ENCODE results near the gene RHCE. TPM values are rescaled to one million over a fixed set of nuclear protein-coding genes. Genes with fewer than 3 reads are reported as not detected.

Gene RHCE
- total and polyA plus RNA-seq, 2 experiments from 2014 or later, result 0.15 to 0.17 TPM

DNA sequence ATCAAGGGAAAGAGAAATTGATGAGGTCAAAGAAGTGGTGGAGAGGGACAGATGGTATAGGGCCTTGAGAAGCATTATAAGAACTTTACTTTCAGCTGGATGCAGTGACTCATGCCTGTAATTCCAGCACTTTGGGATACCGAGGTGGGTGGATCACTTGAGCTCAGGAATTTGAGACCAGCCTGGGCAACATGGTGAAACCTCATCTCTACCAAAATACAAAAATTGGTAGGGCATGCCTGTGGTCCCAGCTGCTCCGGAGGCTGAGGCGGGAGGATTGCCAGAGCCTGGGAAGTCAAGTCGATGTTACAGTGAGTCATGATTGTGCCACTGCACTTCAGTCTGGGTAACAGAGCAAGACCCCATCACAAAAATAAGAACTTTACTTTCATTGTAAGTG lies 76.8 kb downstream of the RHCE start:
- Histone ChIP-seq H3K27ac (ENCODE audit: low read depth) (no peak overlapping the region; the same call in 1 of the 2 replicates), H3K27me3 (ENCODE audit: insufficient read depth) (no peaks in the 10 kb centered on the region), H3K9me2 (ENCODE audit: insufficient read depth) (no peaks in the 10 kb centered on the region), H3K4me3 (no peak overlapping the region), H3K36me3 (ENCODE audit: insufficient read depth) (no peaks in the 10 kb centered on the region), H3K79me2 (replicated peaks; ENCODE audit: insufficient read depth) (peaks cover 84% of the 10 kb centered on the region), H3F3A (replicated peaks; ENCODE audit: low read depth) (no peaks in the 10 kb centered on the region), H4K20me1 (replicated peaks; ENCODE audit: insufficient read depth) (peaks cover 24% of the 10 kb centered on the region), H3K4me1 (ENCODE audit: insufficient read depth) (peaks cover 10% of the 10 kb centered on the region), H2AFZ (no peak overlapping the region), H3K4me2 (no peak overlapping the region)
- Mint-ChIP-seq H3K4me1 (peaks cover 12% of the 10 kb centered on the region), H3K27me3 (ENCODE audit: insufficient read depth, low read depth, poor library complexity) (peaks cover 4% of the 10 kb centered on the region), H3K9me3 (no peaks in the 10 kb centered on the region), H3K4me3 (no peak overlapping the region), H3K27ac (peak overlapping the region; percentile 25; the same call in 1 of the 2 replicates), H3K36me3 (ENCODE audit: low read depth) (peaks cover 37% of the 10 kb centered on the region)
- ATAC-seq (no peak), DNase-seq (ENCODE audit: low spot score) (no peak)
- TF ChIP-seq, protein P1, sequence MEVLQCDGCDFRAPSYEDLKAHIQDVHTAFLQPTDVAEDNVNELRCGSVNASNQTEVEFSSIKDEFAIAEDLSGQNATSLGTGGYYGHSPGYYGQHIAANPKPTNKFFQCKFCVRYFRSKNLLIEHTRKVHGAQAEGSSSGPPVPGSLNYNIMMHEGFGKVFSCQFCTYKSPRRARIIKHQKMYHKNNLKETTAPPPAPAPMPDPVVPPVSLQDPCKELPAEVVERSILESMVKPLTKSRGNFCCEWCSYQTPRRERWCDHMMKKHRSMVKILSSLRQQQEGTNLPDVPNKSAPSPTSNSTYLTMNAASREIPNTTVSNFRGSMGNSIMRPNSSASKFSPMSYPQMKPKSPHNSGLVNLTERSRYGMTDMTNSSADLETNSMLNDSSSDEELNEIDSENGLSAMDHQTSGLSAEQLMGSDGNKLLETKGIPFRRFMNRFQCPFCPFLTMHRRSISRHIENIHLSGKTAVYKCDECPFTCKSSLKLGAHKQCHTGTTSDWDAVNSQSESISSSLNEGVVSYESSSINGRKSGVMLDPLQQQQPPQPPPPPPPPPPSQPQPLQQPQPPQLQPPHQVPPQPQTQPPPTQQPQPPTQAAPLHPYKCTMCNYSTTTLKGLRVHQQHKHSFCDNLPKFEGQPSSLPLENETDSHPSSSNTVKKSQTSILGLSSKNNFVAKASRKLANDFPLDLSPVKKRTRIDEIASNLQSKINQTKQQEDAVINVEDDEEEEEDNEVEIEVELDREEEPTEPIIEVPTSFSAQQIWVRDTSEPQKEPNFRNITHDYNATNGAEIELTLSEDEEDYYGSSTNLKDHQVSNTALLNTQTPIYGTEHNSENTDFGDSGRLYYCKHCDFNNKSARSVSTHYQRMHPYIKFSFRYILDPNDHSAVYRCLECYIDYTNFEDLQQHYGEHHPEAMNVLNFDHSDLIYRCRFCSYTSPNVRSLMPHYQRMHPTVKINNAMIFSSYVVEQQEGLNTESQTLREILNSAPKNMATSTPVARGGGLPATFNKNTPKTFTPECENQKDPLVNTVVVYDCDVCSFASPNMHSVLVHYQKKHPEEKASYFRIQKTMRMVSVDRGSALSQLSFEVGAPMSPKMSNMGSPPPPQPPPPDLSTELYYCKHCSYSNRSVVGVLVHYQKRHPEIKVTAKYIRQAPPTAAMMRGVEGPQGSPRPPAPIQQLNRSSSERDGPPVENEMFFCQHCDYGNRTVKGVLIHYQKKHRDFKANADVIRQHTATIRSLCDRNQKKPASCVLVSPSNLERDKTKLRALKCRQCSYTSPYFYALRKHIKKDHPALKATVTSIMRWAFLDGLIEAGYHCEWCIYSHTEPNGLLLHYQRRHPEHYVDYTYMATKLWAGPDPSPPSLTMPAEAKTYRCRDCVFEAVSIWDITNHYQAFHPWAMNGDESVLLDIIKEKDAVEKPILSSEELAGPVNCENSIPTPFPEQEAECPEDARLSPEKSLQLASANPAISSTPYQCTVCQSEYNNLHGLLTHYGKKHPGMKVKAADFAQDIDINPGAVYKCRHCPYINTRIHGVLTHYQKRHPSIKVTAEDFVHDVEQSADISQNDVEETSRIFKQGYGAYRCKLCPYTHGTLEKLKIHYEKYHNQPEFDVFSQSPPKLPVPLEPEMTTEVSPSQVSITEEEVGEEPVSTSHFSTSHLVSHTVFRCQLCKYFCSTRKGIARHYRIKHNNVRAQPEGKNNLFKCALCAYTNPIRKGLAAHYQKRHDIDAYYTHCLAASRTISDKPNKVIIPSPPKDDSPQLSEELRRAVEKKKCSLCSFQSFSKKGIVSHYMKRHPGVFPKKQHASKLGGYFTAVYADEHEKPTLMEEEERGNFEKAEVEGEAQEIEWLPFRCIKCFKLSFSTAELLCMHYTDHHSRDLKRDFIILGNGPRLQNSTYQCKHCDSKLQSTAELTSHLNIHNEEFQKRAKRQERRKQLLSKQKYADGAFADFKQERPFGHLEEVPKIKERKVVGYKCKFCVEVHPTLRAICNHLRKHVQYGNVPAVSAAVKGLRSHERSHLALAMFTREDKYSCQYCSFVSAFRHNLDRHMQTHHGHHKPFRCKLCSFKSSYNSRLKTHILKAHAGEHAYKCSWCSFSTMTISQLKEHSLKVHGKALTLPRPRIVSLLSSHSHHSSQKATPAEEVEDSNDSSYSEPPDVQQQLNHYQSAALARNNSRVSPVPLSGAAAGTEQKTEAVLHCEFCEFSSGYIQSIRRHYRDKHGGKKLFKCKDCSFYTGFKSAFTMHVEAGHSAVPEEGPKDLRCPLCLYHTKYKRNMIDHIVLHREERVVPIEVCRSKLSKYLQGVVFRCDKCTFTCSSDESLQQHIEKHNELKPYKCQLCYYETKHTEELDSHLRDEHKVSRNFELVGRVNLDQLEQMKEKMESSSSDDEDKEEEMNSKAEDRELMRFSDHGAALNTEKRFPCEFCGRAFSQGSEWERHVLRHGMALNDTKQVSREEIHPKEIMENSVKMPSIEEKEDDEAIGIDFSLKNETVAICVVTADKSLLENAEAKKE (CRISPR knock-in tag; IDR thresholded peaks at IDR 0.05), result no peak
- TF ChIP-seq POLR2AphosphoS5 (IDR thresholded peaks at IDR 0.05; ENCODE audit: low read depth) (no peak), NANOG (IDR thresholded peaks at IDR 0.05; ENCODE audit: borderline replicate concordance) (no peak), CREB1 (CRISPR knock-in tag; IDR thresholded peaks at IDR 0.05; ENCODE audit: low read depth) (no peak), EZH2phosphoT487 (IDR thresholded peaks at IDR 0.05; ENCODE audit: unreplicated experiment) (no peak), ZNF331 (CRISPR knock-in tag; IDR thresholded peaks at IDR 0.05; ENCODE audit: low read depth) (no peak), JUNB (IDR thresholded peaks at IDR 0.05; ENCODE audit: unreplicated experiment) (no peak), ZNF114 (CRISPR knock-in tag; IDR thresholded peaks at IDR 0.05) (no peak), STAT1 (IDR thresholded peaks at IDR 0.05; ENCODE audit: unreplicated experiment) (no peak), EZH2 (IDR thresholded peaks at IDR 0.05; ENCODE audit: low read depth, unreplicated experiment) (no peak)
- TF ChIP-seq, protein P2, sequence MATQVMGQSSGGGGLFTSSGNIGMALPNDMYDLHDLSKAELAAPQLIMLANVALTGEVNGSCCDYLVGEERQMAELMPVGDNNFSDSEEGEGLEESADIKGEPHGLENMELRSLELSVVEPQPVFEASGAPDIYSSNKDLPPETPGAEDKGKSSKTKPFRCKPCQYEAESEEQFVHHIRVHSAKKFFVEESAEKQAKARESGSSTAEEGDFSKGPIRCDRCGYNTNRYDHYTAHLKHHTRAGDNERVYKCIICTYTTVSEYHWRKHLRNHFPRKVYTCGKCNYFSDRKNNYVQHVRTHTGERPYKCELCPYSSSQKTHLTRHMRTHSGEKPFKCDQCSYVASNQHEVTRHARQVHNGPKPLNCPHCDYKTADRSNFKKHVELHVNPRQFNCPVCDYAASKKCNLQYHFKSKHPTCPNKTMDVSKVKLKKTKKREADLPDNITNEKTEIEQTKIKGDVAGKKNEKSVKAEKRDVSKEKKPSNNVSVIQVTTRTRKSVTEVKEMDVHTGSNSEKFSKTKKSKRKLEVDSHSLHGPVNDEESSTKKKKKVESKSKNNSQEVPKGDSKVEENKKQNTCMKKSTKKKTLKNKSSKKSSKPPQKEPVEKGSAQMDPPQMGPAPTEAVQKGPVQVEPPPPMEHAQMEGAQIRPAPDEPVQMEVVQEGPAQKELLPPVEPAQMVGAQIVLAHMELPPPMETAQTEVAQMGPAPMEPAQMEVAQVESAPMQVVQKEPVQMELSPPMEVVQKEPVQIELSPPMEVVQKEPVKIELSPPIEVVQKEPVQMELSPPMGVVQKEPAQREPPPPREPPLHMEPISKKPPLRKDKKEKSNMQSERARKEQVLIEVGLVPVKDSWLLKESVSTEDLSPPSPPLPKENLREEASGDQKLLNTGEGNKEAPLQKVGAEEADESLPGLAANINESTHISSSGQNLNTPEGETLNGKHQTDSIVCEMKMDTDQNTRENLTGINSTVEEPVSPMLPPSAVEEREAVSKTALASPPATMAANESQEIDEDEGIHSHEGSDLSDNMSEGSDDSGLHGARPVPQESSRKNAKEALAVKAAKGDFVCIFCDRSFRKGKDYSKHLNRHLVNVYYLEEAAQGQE (IDR thresholded peaks at IDR 0.05; ENCODE audit: unreplicated experiment), result no peak
- TF ChIP-seq, protein P3, sequence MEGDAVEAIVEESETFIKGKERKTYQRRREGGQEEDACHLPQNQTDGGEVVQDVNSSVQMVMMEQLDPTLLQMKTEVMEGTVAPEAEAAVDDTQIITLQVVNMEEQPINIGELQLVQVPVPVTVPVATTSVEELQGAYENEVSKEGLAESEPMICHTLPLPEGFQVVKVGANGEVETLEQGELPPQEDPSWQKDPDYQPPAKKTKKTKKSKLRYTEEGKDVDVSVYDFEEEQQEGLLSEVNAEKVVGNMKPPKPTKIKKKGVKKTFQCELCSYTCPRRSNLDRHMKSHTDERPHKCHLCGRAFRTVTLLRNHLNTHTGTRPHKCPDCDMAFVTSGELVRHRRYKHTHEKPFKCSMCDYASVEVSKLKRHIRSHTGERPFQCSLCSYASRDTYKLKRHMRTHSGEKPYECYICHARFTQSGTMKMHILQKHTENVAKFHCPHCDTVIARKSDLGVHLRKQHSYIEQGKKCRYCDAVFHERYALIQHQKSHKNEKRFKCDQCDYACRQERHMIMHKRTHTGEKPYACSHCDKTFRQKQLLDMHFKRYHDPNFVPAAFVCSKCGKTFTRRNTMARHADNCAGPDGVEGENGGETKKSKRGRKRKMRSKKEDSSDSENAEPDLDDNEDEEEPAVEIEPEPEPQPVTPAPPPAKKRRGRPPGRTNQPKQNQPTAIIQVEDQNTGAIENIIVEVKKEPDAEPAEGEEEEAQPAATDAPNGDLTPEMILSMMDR (conservative IDR thresholded peaks at IDR 0.05; ENCODE audit: low read depth in 2 of 2), result no peak
- TF ChIP-seq, protein P4, sequence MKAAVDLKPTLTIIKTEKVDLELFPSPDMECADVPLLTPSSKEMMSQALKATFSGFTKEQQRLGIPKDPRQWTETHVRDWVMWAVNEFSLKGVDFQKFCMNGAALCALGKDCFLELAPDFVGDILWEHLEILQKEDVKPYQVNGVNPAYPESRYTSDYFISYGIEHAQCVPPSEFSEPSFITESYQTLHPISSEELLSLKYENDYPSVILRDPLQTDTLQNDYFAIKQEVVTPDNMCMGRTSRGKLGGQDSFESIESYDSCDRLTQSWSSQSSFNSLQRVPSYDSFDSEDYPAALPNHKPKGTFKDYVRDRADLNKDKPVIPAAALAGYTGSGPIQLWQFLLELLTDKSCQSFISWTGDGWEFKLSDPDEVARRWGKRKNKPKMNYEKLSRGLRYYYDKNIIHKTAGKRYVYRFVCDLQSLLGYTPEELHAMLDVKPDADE (IDR thresholded peaks at IDR 0.05), result no peak
